ENCODE measurements around the gene SEMA3B. TPM values are rescaled to one million over a fixed set of nuclear protein-coding genes. Genes with fewer than 3 reads are reported as not detected.
A peak's percentile ranks its signal among the peaks of the same experiment; 100 is the strongest.

Gene SEMA3B
- polyA plus RNA-seq, 3 donors = 0.56 TPM; not detected in 2

DNA sequence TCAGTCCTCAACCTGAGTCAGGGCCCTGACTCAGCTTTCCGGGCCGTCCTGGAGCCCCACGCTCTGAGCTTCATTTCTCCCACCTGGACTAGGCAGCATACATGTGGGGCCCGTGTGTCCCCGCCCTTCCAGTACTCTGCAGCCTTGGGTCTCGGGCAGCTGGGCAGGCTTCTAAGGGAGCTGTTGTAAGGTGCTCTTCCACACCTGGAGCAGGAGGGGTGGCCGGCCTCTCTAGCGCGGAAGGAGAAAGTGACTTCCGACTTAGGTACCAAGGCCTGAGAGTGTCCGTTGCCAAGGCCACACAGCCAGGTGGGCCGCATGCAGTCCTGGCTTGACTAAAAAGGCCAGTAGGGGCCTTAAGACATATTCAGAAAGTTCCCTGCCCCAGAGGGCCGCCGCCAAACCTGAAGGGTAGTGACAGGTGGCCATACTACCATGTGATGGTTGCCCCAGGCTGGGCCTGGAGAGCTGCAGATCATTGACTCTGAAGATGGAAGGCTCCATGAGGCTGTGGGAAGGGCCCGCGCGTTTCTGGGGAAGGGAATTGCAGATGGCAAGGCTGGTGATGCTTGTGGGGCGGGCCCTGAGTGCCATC is 9.4 kb upstream of the SEMA3B start:
- H3K9me3 Mint-ChIP-seq = peaks cover 0 to 10% (median 4%) of the 10 kb centered on the region in 7 donors
- peak overlapping the region; percentile 52 to 88 (median 74) for H3K27ac Mint-ChIP-seq
- peaks cover 43 to 51% of the 10 kb centered on the region in 2 donors for H3K36me3 ChIP-seq (replicated peaks in 1 of 2; ENCODE audit: control insufficient read depth in 1 of 2, insufficient read depth in 2 of 2, low read length in 2 of 2)
- H3K9me3 ChIP-seq (replicated peaks in 1 of 2; ENCODE audit: control insufficient read depth in 1 of 2, insufficient read depth in 1 of 2, low read length in 2 of 2) = peaks cover 0 to 10% of the 10 kb centered on the region in 2 donors
- H3K27ac ChIP-seq (ENCODE audit: low read depth in 1 of 2, low read length in 2 of 2) = peak overlapping the region; percentile 26 to 31
- peaks cover 25 to 44% of the 10 kb centered on the region in 2 donors for H3K4me1 ChIP-seq (ENCODE audit: control insufficient read depth in 1 of 2, insufficient read depth in 2 of 2, low read length in 2 of 2)
- peaks cover 43 to 52% of the 10 kb centered on the region in 2 donors for H3K36me3 Mint-ChIP-seq
- no peaks in the 10 kb centered on the region for H3K27me3 ChIP-seq (ENCODE audit: control insufficient read depth in 2 of 2, insufficient read depth in 2 of 2, low read length in 2 of 2)
- WGBS (ENCODE audit: insufficient coverage) = 58% methylated on average over 15 of the region's 18 CpGs
- H3K9ac ChIP-seq (ENCODE audit: insufficient read depth, low read length, poor library complexity, severe bottlenecking) = no peak overlapping the region
- DNase-seq = no peak
- peak overlapping the region in 1 of 3 experiments; percentile 64 for H3K4me3 ChIP-seq (replicated peaks in 1 of 3; ENCODE audit: low read depth in 2 of 3, low read length in 3 of 3)
- intact Hi-C loops (cut with micrococcal nuclease) = no loop called here
- H3K4me1 Mint-ChIP-seq = peaks cover 20% of the 10 kb centered on the region
- H4K20me1 ChIP-seq (ENCODE audit: insufficient read depth, low read length) = peaks cover 80% of the 10 kb centered on the region
- peaks cover 3 to 6% (median 6%) of the 10 kb centered on the region in 3 donors for H3K27me3 Mint-ChIP-seq (ENCODE audit: low read depth in 3 of 3)
- H3K79me2 ChIP-seq (ENCODE audit: insufficient read depth, low read length) = peaks cover 29% of the 10 kb centered on the region
- TF ChIP-seq, protein P1, sequence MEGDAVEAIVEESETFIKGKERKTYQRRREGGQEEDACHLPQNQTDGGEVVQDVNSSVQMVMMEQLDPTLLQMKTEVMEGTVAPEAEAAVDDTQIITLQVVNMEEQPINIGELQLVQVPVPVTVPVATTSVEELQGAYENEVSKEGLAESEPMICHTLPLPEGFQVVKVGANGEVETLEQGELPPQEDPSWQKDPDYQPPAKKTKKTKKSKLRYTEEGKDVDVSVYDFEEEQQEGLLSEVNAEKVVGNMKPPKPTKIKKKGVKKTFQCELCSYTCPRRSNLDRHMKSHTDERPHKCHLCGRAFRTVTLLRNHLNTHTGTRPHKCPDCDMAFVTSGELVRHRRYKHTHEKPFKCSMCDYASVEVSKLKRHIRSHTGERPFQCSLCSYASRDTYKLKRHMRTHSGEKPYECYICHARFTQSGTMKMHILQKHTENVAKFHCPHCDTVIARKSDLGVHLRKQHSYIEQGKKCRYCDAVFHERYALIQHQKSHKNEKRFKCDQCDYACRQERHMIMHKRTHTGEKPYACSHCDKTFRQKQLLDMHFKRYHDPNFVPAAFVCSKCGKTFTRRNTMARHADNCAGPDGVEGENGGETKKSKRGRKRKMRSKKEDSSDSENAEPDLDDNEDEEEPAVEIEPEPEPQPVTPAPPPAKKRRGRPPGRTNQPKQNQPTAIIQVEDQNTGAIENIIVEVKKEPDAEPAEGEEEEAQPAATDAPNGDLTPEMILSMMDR (IDR thresholded peaks at IDR 0.05) = no peak
- H3K4me3 Mint-ChIP-seq = peak overlapping the region; percentile 61 to 67
- peak overlapping the region; percentile 77 for H3K4me2 ChIP-seq (replicated peaks; ENCODE audit: extremely low read depth, low read length, poor library complexity, severe bottlenecking)
- H2AFZ ChIP-seq (ENCODE audit: insufficient read depth, low read depth, low read length, poor library complexity, severe bottlenecking) = no peak overlapping the region

GRCh38 chr3:50260027-50260941 is 8.7 kb upstream of the SEMA3B start:
- peak; percentile 87 to 91 (median 88) for DNase-seq
- H4K20me1 ChIP-seq (ENCODE audit: insufficient read depth, low read length) = peaks cover 73% of the 10 kb centered on the region
- peak overlapping the region; percentile 77 for H3K4me2 ChIP-seq (replicated peaks; ENCODE audit: extremely low read depth, low read length, poor library complexity, severe bottlenecking)
- H3K79me2 ChIP-seq (ENCODE audit: insufficient read depth, low read length) = peaks cover 21% of the 10 kb centered on the region
- H2AFZ ChIP-seq (ENCODE audit: insufficient read depth, low read depth, low read length, poor library complexity, severe bottlenecking) = peak overlapping the region; percentile 62
- H3K9me3 ChIP-seq (replicated peaks in 1 of 2; ENCODE audit: control insufficient read depth in 1 of 2, insufficient read depth in 1 of 2, low read length in 2 of 2) = peaks cover 0 to 10% of the 10 kb centered on the region in 2 donors
- Mint-ChIP-seq H3K27ac (peak overlapping the region; percentile 45 to 88 (median 80)), H3K4me1 (peaks cover 14% of the 10 kb centered on the region), H3K27me3 (ENCODE audit: low read depth in 3 of 3) (peaks cover 3 to 7% (median 6%) of the 10 kb centered on the region in 3 donors), H3K4me3 (peak overlapping the region; percentile 67 to 69), H3K36me3 (peaks cover 37 to 45% of the 10 kb centered on the region in 2 donors), H3K9me3 (peaks cover 0 to 10% (median 4%) of the 10 kb centered on the region in 7 donors)
- TF ChIP-seq, protein P1 (IDR thresholded peaks at IDR 0.05) = peak; percentile 97
- H3K9ac ChIP-seq (ENCODE audit: insufficient read depth, low read length, poor library complexity, severe bottlenecking) = peak overlapping the region; percentile 64
- whole genome bisulfite sequencing (ENCODE audit: insufficient coverage) = under 1% methylated on average over 63 of the region's 70 CpGs
- intact Hi-C loops (cut with micrococcal nuclease) = no loop called here
- H3K4me3 ChIP-seq (replicated peaks in 1 of 3; ENCODE audit: low read depth in 2 of 3, low read length in 3 of 3) = peak overlapping the region in 2 of 3 experiments; percentile 27 to 64
- H3K27me3 ChIP-seq (ENCODE audit: control insufficient read depth in 2 of 2, insufficient read depth in 2 of 2, low read length in 2 of 2) = no peaks in the 10 kb centered on the region
- H3K4me1 ChIP-seq (ENCODE audit: control insufficient read depth in 1 of 2, insufficient read depth in 2 of 2, low read length in 2 of 2) = peaks cover 17 to 36% of the 10 kb centered on the region in 2 donors
- H3K27ac ChIP-seq (ENCODE audit: low read depth in 1 of 2, low read length in 2 of 2) = peak overlapping the region; percentile 33 to 41
- H3K36me3 ChIP-seq (replicated peaks in 1 of 2; ENCODE audit: control insufficient read depth in 1 of 2, insufficient read depth in 2 of 2, low read length in 2 of 2) = peaks cover 40 to 43% of the 10 kb centered on the region in 2 donors

Data from CD14-positive monocyte (primary cell).